GM12878 (cell line): Measurements from ENCODE around the gene FJX1. TPM values are rescaled to one million over a fixed set of nuclear protein-coding genes. Genes with fewer than 3 reads are reported as not detected.

Experiments
- BACH1 ChIP-seq: fragments of 450-650 bp; IDR thresholded peaks from 2 replicates; pipeline ENCODE4 v1.6.1; 2017; ENCODE audit warnings: mild to moderate bottlenecking, borderline replicate concordance
- CBX3 ChIP-seq: fragments of 200-600 bp; sonication (generic); IDR thresholded peaks from 2 replicates; pipeline ENCODE4 v1.6.1; 2016; ENCODE audit warnings: low read depth, borderline replicate concordance
- E4F1 ChIP-seq: fragments of 450-650 bp; IDR thresholded peaks from 2 replicates; pipeline ENCODE4 v1.6.1; 2018; ENCODE audit warnings: borderline replicate concordance, mild to moderate bottlenecking; ENCODE audit not compliant: partially characterized antibody
- IRF3 ChIP-seq: fragments of 450-650 bp; IDR thresholded peaks from 2 replicates; pipeline ENCODE4 v1.6.1; 2014; ENCODE audit warnings: mild to moderate bottlenecking
- LARP7 ChIP-seq: fragments of 450-650 bp; IDR thresholded peaks from 2 replicates; pipeline ENCODE4 v1.6.1; 2017; ENCODE audit warnings: mild to moderate bottlenecking
- NFYA ChIP-seq: IDR thresholded peaks from 2 replicates; pipeline ENCODE4 v1.6.1; 2011; ENCODE audit warnings: low read depth, mild to moderate bottlenecking, low read length, improper control_type of control experiment, borderline replicate concordance
- PAX8 ChIP-seq: fragments of 450-650 bp; IDR thresholded peaks from 2 replicates; pipeline ENCODE4 v1.6.1; 2017; ENCODE audit warnings: mild to moderate bottlenecking, moderate library complexity
- PKNOX1 ChIP-seq: fragments of 450-650 bp; IDR thresholded peaks from 2 replicates; pipeline ENCODE4 v1.6.1; 2016; ENCODE audit warnings: mild to moderate bottlenecking
- RELA ChIP-seq: fragments of 450-650 bp; IDR thresholded peaks from 2 replicates; pipeline ENCODE4 v1.8.0; 2014; ENCODE audit warnings: borderline replicate concordance; ENCODE audit not compliant: partially characterized antibody
- ZNF592 ChIP-seq: fragments of 450-650 bp; IDR thresholded peaks from 2 replicates; pipeline ENCODE4 v1.6.1; 2017; ENCODE audit warnings: mild to moderate bottlenecking, moderate library complexity
- ZNF622 ChIP-seq: fragments of 450-650 bp; IDR thresholded peaks from 2 replicates; pipeline ENCODE4 v1.6.1; 2017; ENCODE audit warnings: mild to moderate bottlenecking, inconsistent platforms
- polyA plus RNA-seq, 11 experiments: library from polyadenylated mRNA; depleted of rRNA in 4 of 11; unstranded in 6 of 11; stranded (reverse) in 5 of 11; fragments of >200 nt; fragmentation: Nextera tagmentation in 4 of 11; fragmentation: Illumina TruSeq in 1 of 11; extraction: Ambion mirVana in 4 of 11; extraction: Trizol in 1 of 11; gene quantifications; 1 replicate in 1 of 11; 2 replicates in 10 of 11; pipeline versions ENCODE4 v1.2.1 to v1.2.3, GENCODE V29; 2011 to 2016; ENCODE audit warnings: inconsistent platforms in 2 of 11, missing spikeins in 2 of 11, low read depth in 1 of 11
- total RNA-seq, 4 experiments: library from RNA; depleted of rRNA in 3 of 4; stranded (reverse); fragments of >200 nt in 3 of 4; fragmentation: Illumina TruSeq in 1 of 4; extraction: Trizol in 1 of 4; gene quantifications; 2 replicates each; pipeline versions ENCODE4 v1.2.1 to v1.2.3, GENCODE V29; 2013 to 2021

FJX1 gene
- total and polyA plus RNA-seq, 10 of the 15 experiments (the other 5 are each of a cell fraction or from before 2014, with no cell fraction given) = 1.7 to 26.1 (median 10.0) TPM

- TF ChIP-seq IRF3 (no peak), ZNF622 (no peak), RELA (no peak), CBX3 (no peak), NFYA (no peak), BACH1 (no peak), ZNF592 (no peak), LARP7 (no peak), PAX8 (no peak), E4F1 (no peak), PKNOX1 (no peak)
Measured at GRCh38 chr11:35609656-35610055, 8.6 kb upstream of the FJX1 start (continued).
